Gastroesophageal sphincter (tissue), 4 donors: ENCODE measurements around the gene OARD1. TPM values are rescaled to one million over a fixed set of nuclear protein-coding genes. Genes with fewer than 3 reads are reported as not detected.

Experiments
- ATAC-seq: fragments of 150-250 bp; one replicate; pipeline ENCODE4 v1.9.1; 2016; ENCODE audit warnings: mild to moderate bottlenecking, moderate library complexity
- H3K27ac ChIP-seq, 4 donors: fragments of 200-600 bp; sonication (generic) in 3 of 4; 1 replicate in 3 of 4; 2 replicates in 1 of 4; pipeline ENCODE4 v1.5.1; 2016 to 2019
- H3K27me3 ChIP-seq: fragments of 200-600 bp; sonication (generic); one replicate; pipeline ENCODE4 v1.5.1; 2019
- H3K36me3 ChIP-seq, 2 donors: fragments of 200-600 bp; sonication (generic); one replicate each; pipeline ENCODE4 v1.5.1; 2019; ENCODE audit warnings: control low read depth in 1 of 2
- H3K4me1 ChIP-seq, 3 donors: fragments of 200-600 bp; sonication (generic); 1 replicate in 2 of 3; 2 replicates in 1 of 3; pipeline ENCODE4 v1.5.1; 2016 to 2019; ENCODE audit warnings: control low read depth in 2 of 3
- H3K4me3 ChIP-seq, 2 donors: fragments of 200-600 bp; sonication (generic); one replicate each; pipeline ENCODE4 v1.5.1; 2019; ENCODE audit warnings: mild to moderate bottlenecking in 1 of 2, moderate library complexity in 1 of 2
- H3K9me3 ChIP-seq, 3 donors: fragments of 200-600 bp; sonication (generic); one replicate each; pipeline ENCODE4 v1.5.1; 2017 to 2019; ENCODE audit warnings: control low read depth in 2 of 3
- EP300 ChIP-seq: sonication (generic); formaldehyde crosslinking; IDR thresholded peaks from one replicate; pipeline ENCODE4 v1.6.1; 2017; ENCODE audit warnings: antibody characterized with exemption, mild to moderate bottlenecking
- POLR2A ChIP-seq, 2 donors: fragments of 450-650 bp; IDR thresholded peaks; one replicate each; pipeline ENCODE4 v1.6.1; 2017; ENCODE audit warnings: antibody characterized with exemption in 2 of 2, mild to moderate bottlenecking in 2 of 2, moderate library complexity in 1 of 2
- POLR2AphosphoS5 ChIP-seq: sonication (generic); formaldehyde crosslinking; IDR thresholded peaks from one replicate; pipeline ENCODE4 v1.6.1; 2017; ENCODE audit warnings: antibody characterized with exemption
- WGBS, 2 donors: methylation state at CpG; one replicate each; pipeline ENCODE4 v1.1.5; 2018; ENCODE audit warnings: low coverage in 1 of 2; 5-methylcytosine and 5-hydroxymethylcytosine counted together
- total RNA-seq, 4 donors: library from RNA; depleted of rRNA; stranded (reverse); fragments of >200 nt; gene quantifications; one replicate each; pipeline ENCODE4 v1.1.0, GENCODE V29; 2016
- TF ChIP-seq, protein P1 (sequence below), 4 experiments: fragments of 200-600 bp in 2 of 4; fragments of 450-650 bp in 2 of 4; sonication (generic) in 1 of 4; IDR thresholded peaks; one replicate each; pipeline ENCODE4 v1.5.1; 2017 to 2019; ENCODE audit warnings: antibody characterized with exemption in 4 of 4, mild to moderate bottlenecking in 2 of 4, moderate library complexity in 2 of 4

OARD1 gene
- total RNA-seq, 4 donors from 2014 or later, result 9.2 to 23.8 (median 13.7) TPM

DNA sequence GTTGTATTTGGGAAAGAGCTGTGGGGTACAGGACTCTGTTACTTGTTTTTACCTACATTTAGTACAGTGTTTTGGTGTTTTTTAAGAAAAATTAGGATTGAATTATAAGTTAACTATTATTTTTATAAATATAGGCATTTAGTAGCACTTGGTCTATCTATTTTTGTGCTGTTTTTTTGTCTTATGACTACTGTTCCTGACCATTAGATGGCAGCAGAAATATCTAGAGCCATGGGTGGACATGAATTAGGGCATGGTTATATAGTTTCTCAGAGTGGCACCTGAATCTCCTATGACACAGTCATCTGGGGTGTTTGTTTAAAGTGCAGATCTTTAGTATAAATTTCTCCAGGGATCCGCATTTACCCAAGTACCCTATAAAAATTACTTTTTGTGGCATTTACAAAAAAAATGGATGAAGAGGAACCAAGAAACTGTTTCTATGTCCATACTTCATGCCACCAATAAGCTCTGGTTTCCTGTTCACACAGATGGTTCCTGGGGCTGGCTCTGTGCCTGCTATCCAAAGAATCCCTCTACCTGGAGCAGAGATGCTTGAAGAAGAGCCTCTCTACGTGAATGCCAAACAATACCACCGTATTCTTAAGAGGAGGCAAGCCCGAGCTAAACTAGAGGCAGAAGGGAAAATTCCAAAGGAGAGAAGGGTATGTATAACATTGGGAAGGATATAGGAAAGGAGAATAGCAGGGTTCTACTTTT is 20.4 kb upstream of the OARD1 start:
- Histone ChIP-seq H3K27me3 (no peaks in the 10 kb centered on the region), H3K4me1 (no peaks in the 10 kb centered on the region), H3K36me3 (peaks cover 9 to 100% of the 10 kb centered on the region in 2 donors), H3K27ac (no peak overlapping the region), H3K4me3 (no peak overlapping the region), H3K9me3 (no peaks in the 10 kb centered on the region)
- no peak for ATAC-seq
- WGBS, 2 donors, result 100% methylated on average over 3 of the region's 4 CpGs
- TF ChIP-seq, protein P1, sequence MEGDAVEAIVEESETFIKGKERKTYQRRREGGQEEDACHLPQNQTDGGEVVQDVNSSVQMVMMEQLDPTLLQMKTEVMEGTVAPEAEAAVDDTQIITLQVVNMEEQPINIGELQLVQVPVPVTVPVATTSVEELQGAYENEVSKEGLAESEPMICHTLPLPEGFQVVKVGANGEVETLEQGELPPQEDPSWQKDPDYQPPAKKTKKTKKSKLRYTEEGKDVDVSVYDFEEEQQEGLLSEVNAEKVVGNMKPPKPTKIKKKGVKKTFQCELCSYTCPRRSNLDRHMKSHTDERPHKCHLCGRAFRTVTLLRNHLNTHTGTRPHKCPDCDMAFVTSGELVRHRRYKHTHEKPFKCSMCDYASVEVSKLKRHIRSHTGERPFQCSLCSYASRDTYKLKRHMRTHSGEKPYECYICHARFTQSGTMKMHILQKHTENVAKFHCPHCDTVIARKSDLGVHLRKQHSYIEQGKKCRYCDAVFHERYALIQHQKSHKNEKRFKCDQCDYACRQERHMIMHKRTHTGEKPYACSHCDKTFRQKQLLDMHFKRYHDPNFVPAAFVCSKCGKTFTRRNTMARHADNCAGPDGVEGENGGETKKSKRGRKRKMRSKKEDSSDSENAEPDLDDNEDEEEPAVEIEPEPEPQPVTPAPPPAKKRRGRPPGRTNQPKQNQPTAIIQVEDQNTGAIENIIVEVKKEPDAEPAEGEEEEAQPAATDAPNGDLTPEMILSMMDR (IDR thresholded peaks at IDR 0.05), result no peak
- no peak for TF ChIP-seq POLR2A (IDR thresholded peaks at IDR 0.05)

DNA sequence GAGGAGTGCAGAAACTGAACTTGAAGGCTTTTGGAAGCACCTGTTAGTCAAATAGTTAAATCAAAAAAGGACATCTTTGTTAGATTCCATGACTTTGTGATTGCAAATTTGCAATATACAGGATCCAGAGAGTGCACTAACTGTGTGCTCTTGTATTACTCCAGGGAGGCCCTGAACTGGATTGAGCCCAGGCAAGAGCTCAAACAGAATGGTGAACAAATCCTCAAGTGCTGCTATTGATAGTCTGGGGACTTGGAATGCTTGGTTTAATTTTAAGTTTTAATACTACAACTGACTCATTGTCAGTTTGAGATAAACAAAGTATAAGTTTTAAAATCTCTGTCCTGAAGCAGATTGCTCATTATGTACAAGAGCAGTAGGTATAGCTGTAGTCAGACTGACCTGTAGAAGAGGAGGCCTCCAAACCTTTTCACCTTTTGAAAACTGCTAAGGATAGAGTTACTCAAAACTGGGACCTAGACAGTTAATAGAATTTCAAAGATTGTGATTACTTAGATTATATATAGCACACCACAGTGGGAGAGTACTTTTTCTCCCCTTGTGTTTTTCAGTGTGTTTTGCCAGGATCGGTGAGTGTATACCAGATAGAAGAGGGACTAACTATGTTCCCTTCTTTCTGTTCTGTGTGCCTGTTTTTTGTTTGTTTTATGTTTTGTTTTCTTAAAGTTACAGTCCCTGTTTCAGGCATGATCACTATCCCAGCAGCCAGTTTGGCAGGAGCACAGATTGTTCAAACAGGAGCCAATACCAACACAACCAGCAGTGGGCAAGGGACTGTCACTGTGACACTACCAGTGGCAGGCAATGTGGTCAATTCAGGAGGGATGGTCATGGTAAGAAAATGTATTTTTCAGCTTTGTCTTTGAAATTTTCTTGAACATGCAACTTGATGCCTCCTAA is 18.9 kb upstream of the OARD1 start:
- ATAC-seq, result no peak
- Histone ChIP-seq H3K27ac (no peak overlapping the region), H3K4me1 (no peaks in the 10 kb centered on the region), H3K4me3 (no peak overlapping the region), H3K27me3 (no peaks in the 10 kb centered on the region), H3K9me3 (no peaks in the 10 kb centered on the region), H3K36me3 (peaks cover 7 to 100% of the 10 kb centered on the region in 2 donors)
- 76 to 83% methylated on average over 1 of the region's 1 CpG for WGBS, 2 donors
- TF ChIP-seq POLR2A (IDR thresholded peaks at IDR 0.05) (no peak), EP300 (no peak), POLR2AphosphoS5 (no peak)
- TF ChIP-seq, protein P1 (IDR thresholded peaks at IDR 0.05), result no peak

DNA sequence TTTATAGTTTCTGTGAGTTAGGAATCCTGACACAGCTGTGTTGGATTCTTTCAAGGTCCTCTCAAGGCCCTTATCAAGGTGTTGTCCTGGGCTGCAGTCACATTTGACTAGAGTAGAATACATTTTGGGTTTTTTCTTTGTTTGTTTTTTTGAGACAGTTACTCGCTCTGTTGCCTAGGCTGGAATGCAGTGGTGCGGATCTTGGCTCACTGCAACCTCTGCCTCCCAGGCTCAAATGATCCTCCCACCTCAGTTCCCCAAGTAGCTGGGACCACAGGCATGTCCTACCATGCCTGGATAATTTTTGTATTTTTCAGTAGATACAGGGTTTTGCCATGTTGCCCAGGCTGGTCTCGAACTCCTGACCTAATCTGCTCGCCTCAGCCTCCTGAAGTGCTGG is 16.3 kb upstream of the OARD1 start:
- H3K36me3 ChIP-seq, result peaks cover 2 to 98% of the 10 kb centered on the region in 2 donors

DNA sequence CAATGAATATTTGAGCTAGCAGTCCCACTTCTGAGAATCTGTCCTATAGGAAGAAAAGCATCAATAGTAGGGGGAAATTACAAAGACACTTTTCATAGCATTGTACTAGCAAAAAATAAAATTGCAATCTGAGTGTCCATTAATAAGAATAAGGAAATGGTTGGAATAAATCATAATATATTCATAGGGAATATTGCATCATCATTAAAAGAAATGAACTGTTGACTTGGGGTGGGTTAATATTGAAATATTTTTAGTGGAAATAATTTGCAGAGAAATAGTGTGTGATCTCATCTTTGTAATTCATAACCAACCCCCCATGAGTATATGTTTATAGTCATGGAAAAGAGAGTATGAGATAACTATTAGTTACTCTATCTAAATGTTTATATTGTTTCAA is 13.0 kb upstream of the OARD1 start:
- Histone ChIP-seq H3K27me3 (no peaks in the 10 kb centered on the region), H3K27ac (no peak overlapping the region), H3K9me3 (no peaks in the 10 kb centered on the region), H3K4me1 (no peaks in the 10 kb centered on the region), H3K4me3 (no peak overlapping the region), H3K36me3 (peaks cover 0 to 94% of the 10 kb centered on the region in 2 donors)
- no peak for ATAC-seq
- no peak for TF ChIP-seq POLR2AphosphoS5
- TF ChIP-seq EP300, result no peak
- TF ChIP-seq, protein P1 (IDR thresholded peaks at IDR 0.05), result no peak
- no peak for TF ChIP-seq POLR2A (IDR thresholded peaks at IDR 0.05)

More for the DNA sequence above, 16.3 kb upstream of the OARD1 start:
- no peak overlapping the region for H3K4me3 ChIP-seq
- H3K27me3 ChIP-seq, result no peaks in the 10 kb centered on the region
- TF ChIP-seq EP300, result no peak
- TF ChIP-seq, protein P1 (IDR thresholded peaks at IDR 0.05), result no peak
- no peak for TF ChIP-seq POLR2AphosphoS5
- no peak for TF ChIP-seq POLR2A (IDR thresholded peaks at IDR 0.05)
- no peak overlapping the region for H3K27ac ChIP-seq
- no peaks in the 10 kb centered on the region for H3K9me3 ChIP-seq
- 85 to 92% methylated on average over 4 of the region's 4 CpGs for WGBS, 2 donors
- H3K4me1 ChIP-seq, result no peaks in the 10 kb centered on the region
- no peak for ATAC-seq
